GM18505 (cell line): ENCODE results near the gene PCDH9.

ENCODE experiments used
- ATAC-seq: cut with Tn5 transposase; IDR thresholded peaks from one replicate; pipeline ENCODE4 v1.9.1; 2021; ENCODE audit not compliant: unreplicated experiment
- POLR2A ChIP-seq: IDR thresholded peaks from 4 replicates; pipeline ENCODE4 v1.6.1; 2011; ENCODE audit warnings: borderline replicate concordance; ENCODE audit not compliant: insufficient read depth, insufficient read length; ENCODE audit errors: extremely low read depth

PCDH9 gene

GRCh38 chr13:67138970-67139369 is 91.2 kb downstream of the PCDH9 start:
- no peak for TF ChIP-seq POLR2A
- no peak for ATAC-seq

GRCh38 chr13:67137044-67137735 is 92.9 kb downstream of the PCDH9 start:
- TF ChIP-seq POLR2A = no peak

GRCh38 chr13:67136157-67136556 is 94.0 kb downstream of the PCDH9 start:
- ATAC-seq = no peak
- TF ChIP-seq POLR2A = no peak

More at GRCh38 chr13:67137044-67137735, 92.9 kb downstream of the PCDH9 start:
- ATAC-seq = no peak

GRCh38 chr13:67135356-67135755 is 94.8 kb downstream of the PCDH9 start:
- TF ChIP-seq POLR2A = no peak
- ATAC-seq = no peak

- no peak for TF ChIP-seq POLR2A
- ATAC-seq = no peak
Observed at GRCh38 chr13:67134417-67135129, 95.6 kb downstream of the PCDH9 start.

- no peak for TF ChIP-seq POLR2A
- ATAC-seq = no peak
Observed at GRCh38 chr13:67133476-67133875, 96.7 kb downstream of the PCDH9 start.

- no peak for TF ChIP-seq POLR2A
Observed at GRCh38 chr13:67131393-67131792, 98.7 kb downstream of the PCDH9 start.

GRCh38 chr13:67130444-67130843 is 99.7 kb downstream of the PCDH9 start:
- no peak for TF ChIP-seq POLR2A
- ATAC-seq = no peak

More at GRCh38 chr13:67131393-67131792, 98.7 kb downstream of the PCDH9 start:
- no peak for ATAC-seq

GRCh38 chr13:67128136-67128535 is 102.0 kb downstream of the PCDH9 start:
- no peak for ATAC-seq
- no peak for TF ChIP-seq POLR2A

GRCh38 chr13:67125681-67126080 is 104.5 kb downstream of the PCDH9 start:
- TF ChIP-seq POLR2A = no peak
- ATAC-seq = no peak

- TF ChIP-seq POLR2A = no peak
- no peak for ATAC-seq
Observed at GRCh38 chr13:67123165-67123564, 107.0 kb downstream of the PCDH9 start.

GRCh38 chr13:67122251-67122650 is 107.9 kb downstream of the PCDH9 start:
- no peak for ATAC-seq
- TF ChIP-seq POLR2A = no peak

GRCh38 chr13:67120872-67121531 is 109.1 kb downstream of the PCDH9 start:
- ATAC-seq = no peak
- TF ChIP-seq POLR2A = no peak
